ENCODE data around the gene RAB19.
"Not testable (repeated sequence)": the region's sequence is repeated elsewhere in the genome, so short reads cannot be mapped to it uniquely, and the experiment has no call there.

The RAB19 gene

GRCh38 chr7:140416560-140416959 lies 12.7 kb downstream of the RAB19 start:
- Histone ChIP-seq H3K9ac (ENCODE audit: low read length) (no peak overlapping the region), H4K20me1 (ENCODE audit: insufficient read depth, low read length) (no peaks in the 10 kb centered on the region), H3K9me3 (replicated peaks; ENCODE audit: insufficient read depth, low read length) (no peaks in the 10 kb centered on the region), H3K27me3 (replicated peaks; ENCODE audit: insufficient read depth, low read length) (peaks cover 7% of the 10 kb centered on the region; the same call in 1 of the 2 replicates), H3F3A (ENCODE audit: insufficient read depth, low read length) (no peaks in the 10 kb centered on the region), H3K79me2 (ENCODE audit: low read length) (no peaks in the 10 kb centered on the region), H3K4me2 (ENCODE audit: low read depth, low read length) (no peak overlapping the region), H3K36me3 (replicated peaks; ENCODE audit: insufficient read depth, low read length) (no peaks in the 10 kb centered on the region), H3K9me2 (replicated peaks; ENCODE audit: insufficient read depth, low read length) (no peaks in the 10 kb centered on the region), H3K27ac (ENCODE audit: low read length) (no peak overlapping the region), H3K4me3 (ENCODE audit: low read length) (no peak overlapping the region), H2AFZ (ENCODE audit: low read length) (no peak overlapping the region), H3K4me1 (ENCODE audit: low read length) (no peaks in the 10 kb centered on the region)
- TF ChIP-seq CTCF (IDR thresholded peaks at IDR 0.05; ENCODE audit: low read length) = no peak
- no peak for TF ChIP-seq EZH2phosphoT487 (IDR thresholded peaks at IDR 0.05; ENCODE audit: low read length)
- TF ChIP-seq EZH2 (optimal IDR thresholded peaks at IDR 0.05; ENCODE audit: low read depth, low read length) = no peak
- no peak for DNase-seq

- H3K9me3 ChIP-seq (replicated peaks; ENCODE audit: insufficient read depth, low read length) = no peaks in the 10 kb centered on the region
- H3K36me3 ChIP-seq (replicated peaks; ENCODE audit: insufficient read depth, low read length) = no peaks in the 10 kb centered on the region
- no peak overlapping the region for H3K4me3 ChIP-seq (ENCODE audit: low read length)
- H3K27me3 ChIP-seq (replicated peaks; ENCODE audit: insufficient read depth, low read length) = peaks cover 7% of the 10 kb centered on the region; the same call in 1 of the 2 replicates
- no peaks in the 10 kb centered on the region for H3K79me2 ChIP-seq (ENCODE audit: low read length)
- no peaks in the 10 kb centered on the region for H4K20me1 ChIP-seq (ENCODE audit: insufficient read depth, low read length)
- H3K27ac ChIP-seq (ENCODE audit: low read length) = no peak overlapping the region
- H3K4me1 ChIP-seq (ENCODE audit: low read length) = no peaks in the 10 kb centered on the region
- H2AFZ ChIP-seq (ENCODE audit: low read length) = no peak overlapping the region
- TF ChIP-seq CTCF (IDR thresholded peaks at IDR 0.05; ENCODE audit: low read length) = no peak
- TF ChIP-seq EZH2 (optimal IDR thresholded peaks at IDR 0.05; ENCODE audit: low read depth, low read length) = no peak
- no peak for TF ChIP-seq EZH2phosphoT487 (IDR thresholded peaks at IDR 0.05; ENCODE audit: low read length)
- H3K9ac ChIP-seq (ENCODE audit: low read length) = no peak overlapping the region
- no peak overlapping the region for H3K4me2 ChIP-seq (ENCODE audit: low read depth, low read length)
- DNase-seq = no peak
- no peaks in the 10 kb centered on the region for H3F3A ChIP-seq (ENCODE audit: insufficient read depth, low read length)
- no peaks in the 10 kb centered on the region for H3K9me2 ChIP-seq (replicated peaks; ENCODE audit: insufficient read depth, low read length)
Observed at GRCh38 chr7:140417456-140418155, 13.7 kb downstream of the RAB19 start.

DNA sequence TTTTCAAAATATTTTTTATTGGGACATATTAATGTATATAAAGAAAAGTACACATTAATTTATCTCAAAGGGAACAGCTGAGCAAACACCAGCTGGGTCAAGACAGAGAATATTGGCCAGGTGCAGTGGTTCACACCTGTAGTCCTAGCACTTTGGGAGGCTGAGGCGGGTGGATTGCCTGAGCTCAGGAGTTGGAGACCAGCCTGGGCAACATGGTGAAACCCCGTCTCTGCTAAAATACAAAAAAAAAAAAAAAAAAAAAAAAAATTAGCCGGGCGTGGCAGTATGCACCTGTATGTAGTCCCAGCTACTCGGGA lies 14.3 kb downstream of the RAB19 start:
- H4K20me1 ChIP-seq (ENCODE audit: insufficient read depth, low read length); H3F3A ChIP-seq (ENCODE audit: insufficient read depth, low read length); H3K9me3 ChIP-seq (replicated peaks; ENCODE audit: insufficient read depth, low read length); H3K27me3 ChIP-seq (replicated peaks; ENCODE audit: insufficient read depth, low read length); H2AFZ ChIP-seq (ENCODE audit: low read length); H3K36me3 ChIP-seq (replicated peaks; ENCODE audit: insufficient read depth, low read length); H3K9ac ChIP-seq (ENCODE audit: low read length); H3K79me2 ChIP-seq (ENCODE audit: low read length); H3K4me3 ChIP-seq (ENCODE audit: low read length); DNase-seq; H3K4me2 ChIP-seq (ENCODE audit: low read depth, low read length); H3K27ac ChIP-seq (ENCODE audit: low read length); H3K4me1 ChIP-seq (ENCODE audit: low read length); H3K9me2 ChIP-seq (replicated peaks; ENCODE audit: insufficient read depth, low read length): not testable (repeated sequence)

DNA sequence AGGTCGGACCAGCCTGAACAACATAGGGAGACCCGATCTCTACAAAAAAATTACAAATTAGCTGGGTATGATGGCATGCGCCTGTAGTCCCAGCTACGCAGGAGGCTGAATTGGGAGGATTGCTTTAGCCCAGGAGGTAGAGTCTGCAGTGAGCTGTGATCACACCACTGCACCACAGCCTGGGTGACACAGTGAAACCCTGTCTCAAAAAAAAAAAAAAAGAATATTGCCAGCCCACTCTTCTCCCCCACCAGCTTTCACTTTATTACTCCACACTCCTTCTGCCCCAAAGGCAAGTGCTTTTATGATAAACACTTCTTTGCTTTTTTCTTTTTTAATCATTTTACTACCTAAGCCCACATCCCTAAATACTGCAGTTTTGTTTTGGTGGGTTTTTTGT lies 14.8 kb downstream of the RAB19 start:
- H3K4me3 ChIP-seq (ENCODE audit: low read length) = no peak overlapping the region
- peaks cover 7% of the 10 kb centered on the region; the same call in 1 of the 2 replicates for H3K27me3 ChIP-seq (replicated peaks; ENCODE audit: insufficient read depth, low read length)
- no peak for DNase-seq
- no peaks in the 10 kb centered on the region for H4K20me1 ChIP-seq (ENCODE audit: insufficient read depth, low read length)
- no peaks in the 10 kb centered on the region for H3K4me1 ChIP-seq (ENCODE audit: low read length)
- no peaks in the 10 kb centered on the region for H3K9me2 ChIP-seq (replicated peaks; ENCODE audit: insufficient read depth, low read length)
- no peak overlapping the region for H2AFZ ChIP-seq (ENCODE audit: low read length)
- no peak for TF ChIP-seq EZH2phosphoT487 (IDR thresholded peaks at IDR 0.05; ENCODE audit: low read length)
- TF ChIP-seq CTCF (IDR thresholded peaks at IDR 0.05; ENCODE audit: low read length) = no peak
- TF ChIP-seq EZH2 (optimal IDR thresholded peaks at IDR 0.05; ENCODE audit: low read depth, low read length) = no peak
- no peak overlapping the region for H3K9ac ChIP-seq (ENCODE audit: low read length)
- no peaks in the 10 kb centered on the region for H3K36me3 ChIP-seq (replicated peaks; ENCODE audit: insufficient read depth, low read length)
- no peaks in the 10 kb centered on the region for H3K79me2 ChIP-seq (ENCODE audit: low read length)
- H3K4me2 ChIP-seq (ENCODE audit: low read depth, low read length) = no peak overlapping the region
- no peak overlapping the region for H3K27ac ChIP-seq (ENCODE audit: low read length)
- no peaks in the 10 kb centered on the region for H3K9me3 ChIP-seq (replicated peaks; ENCODE audit: insufficient read depth, low read length)
- no peaks in the 10 kb centered on the region for H3F3A ChIP-seq (ENCODE audit: insufficient read depth, low read length)

All from MM.1S (cell line).